H1 (cell line): Measurements from ENCODE around the gene FCAMR. TPM values are rescaled to one million over a fixed set of nuclear protein-coding genes. Genes with fewer than 3 reads are reported as not detected.

Source experiments
- CTCF ChIP-seq, 3 experiments: IDR thresholded peaks; 1 replicate in 2 of 3; 2 replicates in 1 of 3; pipeline versions ENCODE4 v1.5.1 to v1.6.1; 2011; ENCODE audit warnings: low read length in 3 of 3, mild to moderate bottlenecking in 3 of 3, inconsistent platforms in 2 of 3, low read depth in 1 of 3, moderate library complexity in 1 of 3; ENCODE audit not compliant: insufficient read depth in 1 of 3; ENCODE audit errors: control extremely low read depth in 1 of 3
- EZH2 ChIP-seq: fragments of 200-600 bp; sonication (generic); IDR thresholded peaks from 2 replicates; pipeline ENCODE4 v1.7.1; 2012; ENCODE audit warnings: low read depth, mild to moderate bottlenecking, moderate library complexity, low read length, inconsistent platforms; ENCODE audit not compliant: severe bottlenecking
- polyA plus RNA-seq, 7 experiments: library from polyadenylated mRNA; depleted of rRNA in 3 of 7; stranded (reverse) in 5 of 7; unstranded in 2 of 7; fragments of >200 nt in 5 of 7; fragments of 200-250 nt in 2 of 7; gene quantifications; 1 replicate in 5 of 7; 2 replicates in 1 of 7; 4 replicates in 1 of 7; pipeline versions ENCODE4 v1.2.1 to v1.2.3, GENCODE V29; 2011 to 2013; ENCODE audit warnings: missing spikeins in 2 of 7, mixed read lengths in 2 of 7
- total RNA-seq: library from RNA; stranded (reverse); fragmentation: NEBNext Ultra II Directional; extraction: Animal tissue kit (Norgen Biotek cat#: 25700); gene quantifications from 2 replicates; pipeline ENCODE4 v1.2.1, GENCODE V29; 2021

Gene FCAMR
- total and polyA plus RNA-seq, 2 of the 8 experiments (the other 6 are each of a cell fraction or from before 2014, with no cell fraction given): not detected

DNA sequence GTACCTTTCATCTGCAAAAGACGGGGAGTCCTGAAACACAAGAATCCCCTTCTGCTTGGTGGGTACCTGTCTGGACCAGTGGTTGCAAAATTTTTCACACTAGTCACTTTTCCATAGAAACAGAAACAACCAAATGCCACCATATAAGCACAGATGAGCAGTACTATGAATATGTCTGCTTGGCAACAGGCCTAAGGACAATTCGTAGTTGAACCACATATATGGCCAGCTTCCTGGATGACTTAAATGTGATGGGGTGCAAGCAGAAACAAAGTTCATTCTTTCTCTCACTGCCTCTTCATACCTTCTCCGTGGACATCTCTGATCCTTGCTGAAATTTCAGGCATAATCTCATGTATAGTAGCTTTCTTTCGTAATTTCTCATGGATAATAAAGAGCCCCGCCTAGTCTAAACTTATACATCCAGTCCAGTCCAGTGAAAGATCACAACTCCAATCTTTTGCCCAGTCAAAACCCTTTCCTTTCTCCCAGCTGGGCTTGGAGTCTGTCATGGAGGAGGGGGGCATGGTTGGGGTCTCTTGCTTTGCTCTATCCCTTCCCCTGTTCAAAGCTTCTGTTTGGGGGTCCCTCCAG, 7.0 kb downstream of the FCAMR start (continued):
- no peak for TF ChIP-seq CTCF (IDR thresholded peaks at IDR 0.05; ENCODE audit: control extremely low read depth in 1 of 3, insufficient read depth in 1 of 3, low read depth in 1 of 3, low read length in 3 of 3)
- TF ChIP-seq EZH2: no peak
